DMS53 treated with DMSO at 0.1 percent for 48 hours (cell line): ENCODE measurements around the gene PLCB4.
"Not testable (repeated sequence)": the region's sequence is repeated elsewhere in the genome, so short reads cannot be mapped to it uniquely, and the experiment has no call there.

Experiments
- DNase-seq: peaks from one replicate; lab custom pipeline; 2025; ENCODE audit not compliant: unreplicated experiment; lab: John Stamatoyannopoulos, UW

Gene PLCB4

DNA sequence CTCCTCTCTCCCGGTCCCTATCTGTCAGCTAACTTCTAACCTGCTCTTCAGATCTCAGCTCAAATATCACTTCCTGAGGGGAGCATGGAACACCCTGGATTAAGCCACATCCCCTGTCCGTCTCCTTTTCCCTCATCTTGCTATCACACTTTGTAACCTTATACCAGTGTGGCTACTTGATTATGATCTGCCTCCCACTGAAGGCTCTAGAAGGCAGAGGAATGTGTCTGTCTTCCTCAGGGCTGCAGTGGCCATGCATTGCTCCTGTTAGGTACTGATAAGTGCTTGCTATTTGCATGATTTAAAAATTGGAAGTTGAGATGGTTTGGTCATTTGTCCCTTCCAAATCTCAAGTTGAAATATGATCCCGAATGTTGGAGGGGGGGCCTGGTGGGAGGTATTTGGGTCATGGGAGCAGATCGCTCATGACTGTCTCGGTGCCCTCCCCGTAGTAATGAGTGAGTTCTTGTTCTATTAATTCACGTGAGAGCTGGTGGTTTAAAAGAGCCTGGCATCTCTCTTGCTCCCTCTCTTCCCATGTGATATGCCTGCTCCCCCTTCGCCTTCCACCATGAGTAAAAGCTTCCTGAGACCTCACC is 71.4 kb downstream of the PLCB4 start:
- DNase-seq, result no peak

DNA sequence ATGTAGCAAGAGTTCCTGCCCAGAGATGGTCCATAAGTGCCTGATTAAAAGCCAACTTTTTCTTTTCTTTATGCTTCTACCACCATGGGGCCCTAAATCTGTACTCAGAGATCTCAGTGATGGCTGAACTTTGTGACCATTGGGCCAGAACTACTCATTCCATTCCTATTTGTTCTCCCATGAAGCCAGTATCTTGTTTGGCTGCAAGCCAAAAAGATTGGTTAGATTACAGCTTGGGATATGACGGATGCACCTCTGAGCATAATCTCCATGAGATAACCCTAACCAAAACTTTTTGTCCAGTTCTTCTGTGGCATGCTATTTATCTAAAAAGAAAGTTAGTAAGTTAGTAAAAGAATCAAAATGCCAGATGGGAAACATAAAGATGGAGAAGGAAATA is 72.2 kb downstream of the PLCB4 start:
- DNase-seq, result no peak

DNA sequence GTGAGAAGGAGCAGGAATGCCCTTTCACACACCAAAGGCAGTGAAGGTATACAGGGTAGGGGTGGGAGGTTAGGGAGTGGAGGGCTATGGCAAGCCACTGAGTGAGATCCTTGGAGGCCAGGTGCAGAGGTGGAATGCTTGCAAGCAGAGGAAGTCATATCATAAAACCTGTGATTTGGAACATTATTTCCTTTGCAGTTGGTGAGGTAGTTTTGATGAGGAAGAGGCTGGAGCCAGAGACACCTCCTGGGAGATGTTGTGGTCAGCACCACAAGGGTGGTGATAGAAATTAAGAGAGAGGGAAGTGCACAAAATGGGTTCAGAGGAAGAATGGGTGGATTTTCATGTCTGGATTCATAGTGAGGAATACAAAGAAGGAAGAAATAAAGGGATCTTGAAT is 73.0 kb downstream of the PLCB4 start:
- DNase-seq, result no peak

DNA sequence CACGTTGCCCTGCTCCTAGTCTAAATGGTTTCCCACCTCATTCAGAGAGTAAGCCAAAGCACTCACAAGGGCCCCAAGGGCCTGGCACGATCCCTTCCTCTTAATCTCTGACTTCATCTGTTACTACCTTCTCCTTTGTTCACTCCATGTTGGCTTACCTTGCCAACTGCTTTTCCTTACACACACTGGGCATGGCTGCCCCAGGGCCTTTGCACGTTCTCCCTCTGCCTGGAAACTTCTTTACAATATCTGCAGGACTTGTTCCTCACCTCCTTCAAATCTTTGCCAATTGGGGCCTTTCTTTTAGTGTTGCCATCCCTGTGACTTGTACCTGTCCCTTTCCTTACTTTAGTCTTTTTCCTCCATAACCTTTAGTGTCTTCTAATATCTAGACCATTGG is 73.9 kb downstream of the PLCB4 start:
- DNase-seq, result no peak

DNA sequence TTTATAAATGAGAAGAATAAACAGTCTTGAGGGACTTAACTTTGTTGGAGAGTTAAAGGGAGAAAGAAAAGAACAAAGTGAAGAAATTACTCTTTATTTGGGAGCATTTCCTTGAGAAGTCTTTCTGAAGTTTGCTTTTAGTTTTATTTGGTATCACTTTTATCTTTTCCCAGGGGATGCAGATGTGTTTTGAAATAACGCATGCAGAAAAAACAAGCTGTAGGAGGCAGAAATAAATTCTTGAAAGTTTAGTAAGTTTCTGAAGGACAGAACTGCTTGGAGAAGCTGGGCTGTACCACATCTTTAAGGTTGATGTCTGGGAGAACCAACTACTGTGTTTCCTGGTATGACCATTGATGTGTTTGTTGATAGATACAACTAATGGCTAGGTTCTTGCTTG is 75.0 kb downstream of the PLCB4 start:
- no peak for DNase-seq

DNA sequence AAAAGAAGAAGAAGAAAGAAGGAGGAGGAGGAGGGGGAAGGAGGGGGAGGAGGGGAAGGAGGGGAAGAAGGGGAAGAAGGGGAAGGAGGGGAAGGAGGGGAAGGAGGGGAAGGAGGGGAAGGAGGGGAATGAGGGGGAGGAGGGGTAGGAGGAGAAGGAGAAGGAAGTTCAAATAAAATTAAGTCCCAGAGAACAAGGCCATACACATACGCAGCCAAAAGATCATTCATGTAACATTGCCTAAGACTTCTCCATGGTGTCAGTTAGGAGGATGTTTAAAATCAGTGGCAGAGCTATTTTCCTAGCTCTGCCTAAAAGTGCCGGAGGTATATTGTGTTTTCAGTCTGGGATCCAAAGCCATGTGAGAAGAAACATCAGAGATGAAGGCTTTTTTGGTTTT is 75.8 kb downstream of the PLCB4 start:
- no peak for DNase-seq

DNA sequence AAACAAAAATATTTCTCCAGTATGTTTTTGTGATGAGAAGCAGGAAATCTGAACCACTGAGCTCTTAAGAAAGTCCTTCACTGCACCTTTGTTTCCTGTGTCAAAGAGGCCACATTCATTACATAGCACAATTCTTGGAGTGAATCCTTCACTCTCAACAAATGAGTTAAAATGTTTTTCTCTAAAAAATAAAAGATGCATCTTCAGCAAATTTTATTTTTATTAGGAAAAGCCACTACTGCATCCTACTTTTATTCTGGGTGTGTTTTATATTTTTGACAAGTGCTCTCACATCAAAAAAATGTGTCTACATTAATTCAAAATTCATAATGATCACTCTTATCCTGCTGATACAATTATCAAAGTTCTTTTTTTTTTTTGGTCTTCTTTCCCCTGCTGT is 76.3 kb downstream of the PLCB4 start:
- no peak for DNase-seq

DNA sequence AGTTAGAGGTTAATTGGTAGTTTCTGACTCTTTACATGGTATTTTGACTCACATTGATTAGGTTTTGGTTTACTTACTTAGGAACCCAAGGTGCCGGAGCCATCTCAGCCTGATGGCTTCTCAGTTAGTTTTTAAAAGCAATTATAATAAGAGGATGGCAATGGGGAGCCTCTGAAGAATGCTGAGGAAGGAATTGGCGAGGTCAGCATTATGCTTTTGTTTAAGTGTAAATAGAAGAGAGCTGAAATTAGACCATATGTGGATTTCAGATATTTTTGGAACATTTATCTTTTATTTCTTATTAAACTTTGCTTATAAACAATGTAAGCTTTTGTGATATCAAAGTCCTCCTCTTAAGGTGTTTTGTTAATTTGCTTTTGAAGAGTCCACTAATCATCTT is 77.8 kb downstream of the PLCB4 start:
- no peak for DNase-seq

DNA sequence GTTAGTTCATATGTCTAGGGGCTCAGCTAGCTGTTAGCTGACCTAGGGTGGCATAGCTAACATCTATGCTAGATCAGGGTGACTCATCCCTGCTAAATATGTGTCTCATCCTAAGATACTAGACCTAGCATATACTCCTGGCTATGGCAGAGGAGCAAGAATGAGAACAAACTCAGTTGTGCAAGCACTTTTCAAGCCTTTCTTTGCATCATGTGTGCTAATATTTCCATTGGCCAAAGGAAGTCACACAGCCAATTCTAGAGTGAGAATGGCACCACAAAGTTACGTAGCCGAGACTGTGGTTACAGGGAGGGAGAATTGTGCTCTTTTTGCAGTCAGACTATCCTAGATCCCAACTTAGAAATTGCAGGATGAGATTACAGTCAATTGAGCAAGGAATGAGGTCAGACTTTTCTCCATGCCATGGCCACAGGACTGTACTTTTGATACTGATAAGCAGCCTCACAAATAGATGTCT is 78.7 kb downstream of the PLCB4 start:
- DNase-seq, result no peak

DNA sequence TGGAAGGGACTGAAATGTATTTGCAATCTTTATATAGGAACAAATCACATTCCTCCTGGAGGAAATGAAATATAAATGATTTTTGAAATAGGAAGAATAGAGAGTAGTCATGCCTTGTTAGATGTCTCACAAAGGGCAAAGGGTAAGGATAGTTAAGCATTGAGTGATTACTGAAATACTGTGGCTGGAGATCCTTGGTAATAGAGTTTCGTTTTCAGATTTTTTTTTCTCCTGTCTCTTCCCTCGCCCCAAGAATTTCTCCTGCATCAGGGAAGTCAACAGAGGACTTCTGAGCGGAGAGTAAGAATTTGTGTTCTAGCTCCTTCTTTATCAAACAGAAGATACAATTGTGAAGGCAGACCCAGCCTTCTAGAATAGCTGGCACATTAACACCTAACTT is 79.4 kb downstream of the PLCB4 start:
- DNase-seq, result no peak

DNA sequence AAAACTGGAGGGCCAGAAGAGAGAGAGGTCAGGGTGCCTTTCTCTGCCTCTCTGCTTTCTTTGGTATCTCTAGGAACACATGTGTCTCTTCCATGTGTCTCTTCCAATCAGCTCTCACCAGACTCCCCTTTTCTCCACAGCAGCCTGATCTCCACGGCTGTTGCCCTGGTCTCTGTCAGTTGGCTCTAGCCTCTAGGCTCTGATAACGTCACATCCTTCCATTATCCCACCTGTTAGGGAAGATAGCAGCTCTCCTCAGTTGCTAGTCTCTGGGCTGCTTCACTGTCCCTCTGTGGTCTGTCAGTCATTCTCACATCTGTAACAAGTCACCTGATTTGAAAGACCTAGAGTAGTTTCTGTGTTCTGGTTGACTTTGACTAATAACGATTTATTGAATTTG is 80.2 kb downstream of the PLCB4 start:
- DNase-seq, result no peak

DNA sequence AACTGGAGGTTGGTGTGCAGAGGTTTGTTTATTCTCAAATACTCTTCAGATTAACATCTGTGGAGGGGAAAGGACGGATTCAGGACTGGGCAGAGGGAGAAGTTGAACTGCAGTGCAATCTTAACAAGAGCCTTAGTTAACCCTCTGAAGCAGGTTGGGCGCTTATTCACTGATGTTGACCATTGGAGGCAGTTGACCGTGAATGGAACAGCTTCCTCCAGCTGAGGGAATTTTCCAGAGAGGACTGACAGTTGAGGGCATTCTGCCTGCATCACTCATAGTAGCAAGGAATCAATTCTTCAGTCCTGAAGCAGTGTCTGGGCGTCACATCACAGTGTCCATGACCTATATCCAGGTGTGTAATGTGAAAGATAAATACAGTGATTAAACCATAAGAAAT is 80.9 kb downstream of the PLCB4 start:
- no peak for DNase-seq

DNA sequence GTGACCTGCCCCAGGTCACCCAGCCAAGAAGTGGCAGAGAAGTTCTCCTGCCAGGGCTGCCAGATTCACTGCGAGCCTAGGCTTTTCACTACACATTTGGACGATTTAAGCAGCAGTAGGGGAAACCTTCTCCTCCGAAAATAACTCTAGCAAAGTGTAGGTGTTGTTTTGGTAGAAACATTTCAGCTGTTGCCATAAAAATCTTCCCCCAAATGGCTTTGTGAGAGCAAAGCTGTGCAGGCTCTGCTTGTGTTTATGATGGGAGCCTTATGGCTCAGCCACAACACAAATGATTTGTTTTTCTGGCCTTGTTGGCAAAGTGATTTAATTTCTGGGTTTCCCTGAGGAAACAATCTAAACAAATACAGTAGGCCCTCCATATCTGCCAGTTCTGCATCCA is 81.8 kb downstream of the PLCB4 start:
- no peak for DNase-seq

DNA sequence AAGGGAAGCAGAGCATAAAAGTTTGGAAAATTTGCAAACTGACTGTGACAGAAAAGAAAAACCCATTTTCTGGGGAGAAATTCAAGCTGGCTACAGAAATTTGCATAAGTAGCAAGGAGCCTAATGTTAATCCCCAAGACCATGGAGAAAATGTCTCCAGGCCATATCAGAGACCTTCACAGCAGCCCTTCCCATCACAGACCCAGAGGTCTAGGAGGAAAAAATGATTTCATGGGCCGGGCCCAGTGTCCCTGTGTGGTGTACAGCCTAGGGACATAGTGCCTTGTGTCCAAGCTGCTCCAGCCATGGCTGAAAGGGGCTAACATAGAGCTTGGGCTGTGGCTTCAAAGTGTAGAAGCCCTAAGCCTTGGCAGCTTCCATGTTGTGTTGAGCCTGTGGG is 83.3 kb downstream of the PLCB4 start:
- not testable (repeated sequence) for DNase-seq

DNA sequence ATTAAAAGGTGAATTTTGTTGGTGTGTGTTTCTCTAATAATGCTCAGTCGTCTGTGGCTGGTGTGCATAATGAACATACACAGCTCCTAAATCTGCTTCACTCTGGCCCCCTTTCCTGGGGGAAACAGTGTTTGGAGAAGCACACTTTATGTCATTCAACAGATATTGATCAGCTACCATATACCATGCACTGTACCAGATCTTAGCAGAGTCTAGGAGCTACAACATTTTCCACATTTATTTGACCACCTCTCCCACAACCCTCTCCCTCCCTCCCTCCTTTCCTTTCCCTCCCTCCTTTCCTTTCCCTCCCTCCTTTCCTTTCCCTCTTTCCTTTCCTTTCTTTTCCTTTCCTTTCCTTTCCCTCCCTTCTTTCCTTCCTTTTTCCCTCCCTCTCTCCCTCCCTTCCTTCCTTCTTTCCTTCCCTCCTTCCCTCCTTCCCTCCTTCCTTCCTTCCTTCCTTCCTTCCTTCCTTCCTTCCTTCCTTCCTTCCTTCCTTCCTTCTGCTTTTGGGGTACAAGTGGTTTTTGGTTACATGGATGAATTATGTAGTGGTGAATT is 85.7 kb downstream of the PLCB4 start:
- no peak for DNase-seq

DNA sequence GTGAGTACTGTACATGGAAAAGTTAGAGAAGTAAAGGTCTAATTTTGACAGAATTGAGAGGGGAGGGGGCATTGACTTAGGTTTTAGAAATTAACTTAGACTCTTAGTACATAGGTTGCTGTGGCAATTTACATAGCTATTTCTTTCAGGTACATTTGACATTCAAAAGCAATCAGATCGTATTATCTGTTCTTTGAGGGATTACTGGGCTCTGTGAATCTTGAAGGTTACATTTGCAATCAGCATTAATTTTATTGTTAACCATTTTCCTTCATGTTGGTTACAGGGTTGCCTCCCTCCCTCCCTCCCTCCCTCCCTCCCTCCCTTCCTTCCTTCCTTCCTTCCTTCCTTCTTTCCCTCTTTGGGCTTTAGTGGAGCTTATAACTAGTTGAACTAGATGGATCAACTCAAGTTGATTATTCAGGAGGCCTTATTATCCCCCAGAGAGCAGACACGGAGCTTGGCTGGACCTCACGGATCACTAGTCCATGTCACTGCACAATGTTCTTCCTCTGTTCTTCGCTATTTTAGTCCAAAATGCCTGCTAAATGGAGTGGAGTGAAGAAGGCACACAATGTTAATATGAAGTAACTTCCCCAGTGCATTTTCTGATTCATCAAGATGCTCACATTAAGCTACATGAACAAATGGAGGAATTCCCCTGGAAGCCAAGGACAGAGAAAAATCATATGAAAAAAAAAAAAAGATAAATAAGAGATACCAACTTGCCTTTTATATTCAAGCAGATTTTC is 87.8 kb downstream of the PLCB4 start:
- DNase-seq, result no peak

DNA sequence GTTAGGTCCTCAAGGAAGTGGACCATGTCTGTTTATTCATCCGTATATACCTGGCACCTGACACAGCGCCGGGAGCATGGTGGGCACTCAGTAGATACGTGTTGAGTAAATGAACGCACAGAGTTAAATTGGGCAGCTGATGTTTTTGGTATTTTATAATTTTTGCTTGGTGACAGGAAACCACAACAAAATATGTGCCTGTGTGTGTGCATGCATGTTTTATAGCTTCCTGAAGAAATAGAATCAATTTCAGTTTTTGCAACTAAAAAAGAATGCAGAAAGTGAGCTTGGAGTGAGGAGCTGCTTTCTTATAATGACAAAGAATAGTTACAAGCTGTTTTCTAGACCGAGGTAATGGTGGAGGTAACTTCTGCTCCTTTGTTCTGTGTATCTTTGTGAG is 91.4 kb downstream of the PLCB4 start:
- DNase-seq, result no peak

DNA sequence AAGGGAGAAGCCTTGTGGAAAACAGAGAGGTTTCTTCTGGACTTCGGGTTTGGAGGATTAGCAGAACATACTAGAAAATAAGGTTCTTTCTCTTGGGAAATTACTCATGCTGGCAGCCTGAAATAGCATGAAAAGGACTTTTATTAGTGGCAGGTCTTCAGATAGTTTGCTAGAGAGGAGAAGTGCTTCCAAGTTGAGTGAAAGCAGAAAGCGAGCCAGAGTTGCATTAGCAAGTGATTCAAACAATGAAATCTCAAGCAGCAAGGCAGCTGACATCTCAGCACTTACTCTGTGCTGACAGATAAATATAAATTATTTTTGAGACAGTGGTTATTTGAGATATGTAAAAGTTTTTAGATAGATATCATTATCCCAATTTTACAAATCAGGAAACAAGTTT is 91.9 kb downstream of the PLCB4 start:
- DNase-seq, result no peak

DNA sequence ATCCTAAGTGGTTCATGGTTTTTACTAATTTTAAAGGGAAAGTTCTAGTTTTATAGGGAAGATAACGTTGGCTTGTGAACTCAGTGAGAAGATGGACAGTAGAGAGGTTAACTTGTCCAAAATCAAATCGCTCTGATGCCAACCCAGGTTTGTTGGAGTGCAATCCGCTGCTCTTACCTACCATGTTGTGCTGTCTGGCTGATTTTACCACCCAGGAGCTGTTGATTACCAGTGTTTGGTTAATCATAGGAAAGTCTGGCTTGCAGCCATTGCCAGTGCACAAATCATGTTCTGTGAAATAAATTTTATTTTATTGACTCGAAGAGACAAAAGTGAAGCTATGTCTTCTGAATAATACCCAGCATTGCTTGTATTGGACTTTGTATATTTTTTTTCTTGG is 92.4 kb downstream of the PLCB4 start:
- no peak for DNase-seq

DNA sequence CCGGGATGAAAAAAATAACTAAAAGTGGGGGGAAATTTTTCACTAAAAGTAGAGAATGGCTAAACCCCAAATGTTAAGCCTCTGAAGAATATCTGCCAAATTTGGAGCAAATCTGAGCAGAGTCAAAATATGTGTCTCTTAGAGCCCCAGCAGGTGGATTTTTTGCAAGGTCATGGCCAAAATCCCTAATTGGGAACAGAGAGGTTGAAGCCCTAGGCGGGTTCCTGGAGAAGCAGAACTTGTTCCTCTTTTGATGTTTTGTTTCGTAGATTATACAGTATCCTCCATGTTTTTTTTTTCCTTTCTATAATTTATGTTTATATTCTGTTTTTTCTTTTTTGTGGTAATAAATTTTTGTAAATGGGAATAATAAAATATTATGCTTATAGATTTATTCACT is 94.4 kb downstream of the PLCB4 start:
- no peak for DNase-seq

DNA sequence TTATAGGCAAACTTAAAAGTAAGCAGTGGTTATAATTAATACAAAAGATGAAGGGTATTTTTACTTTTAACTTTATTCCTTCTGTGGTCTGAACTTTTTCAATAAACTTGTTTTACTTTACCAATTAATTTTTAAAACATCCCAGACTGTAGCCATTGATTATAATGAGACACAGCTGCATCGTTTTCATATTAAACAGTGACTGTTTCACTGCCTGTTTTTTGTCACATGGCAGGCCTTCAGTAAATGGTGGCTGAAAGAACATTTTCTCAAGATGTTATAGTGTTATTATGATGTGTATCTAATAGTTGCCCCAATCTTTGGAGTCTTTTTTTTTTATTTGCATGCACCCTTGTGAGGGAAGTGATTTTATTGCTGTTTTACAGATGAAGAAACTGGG is 95.1 kb downstream of the PLCB4 start:
- no peak for DNase-seq

DNA sequence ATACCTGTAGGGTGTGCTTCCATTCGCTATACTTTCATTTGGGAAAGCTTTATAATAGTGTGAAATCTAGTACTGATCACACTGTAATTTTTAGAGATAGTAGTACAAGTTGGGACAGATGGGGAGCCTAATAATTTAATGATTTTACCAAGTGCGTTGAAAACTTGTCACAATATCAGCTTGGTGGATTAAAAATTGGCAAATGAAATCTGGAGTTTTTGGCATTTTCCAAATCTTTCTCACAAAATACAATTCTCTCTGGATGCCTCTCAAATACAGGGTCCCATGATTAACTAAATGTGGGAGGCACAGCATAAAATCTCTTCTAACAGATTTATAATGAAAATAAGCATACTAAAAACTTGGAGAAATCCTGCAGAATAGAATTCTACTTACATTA is 96.4 kb downstream of the PLCB4 start:
- DNase-seq, result no peak
